HG03045 (cell line): ENCODE measurements around the gene NDUFA11.
"Not testable (repeated sequence)": the region's sequence is repeated elsewhere in the genome, so short reads cannot be mapped to it uniquely, and the experiment has no call there.

Experiments
- ATAC-seq: cut with Tn5 transposase; IDR thresholded peaks from one replicate; pipeline ENCODE4 v1.9.1; 2021; ENCODE audit warnings: mild to moderate bottlenecking, moderate library complexity; ENCODE audit not compliant: unreplicated experiment

NDUFA11 gene

GRCh38 chr19:5863030-5863665 is 40.4 kb downstream of the NDUFA11 start:
- no peak for ATAC-seq

GRCh38 chr19:5857203-5858081 is 46.1 kb downstream of the NDUFA11 start:
- no peak for ATAC-seq

GRCh38 chr19:5855151-5855550 is 48.4 kb downstream of the NDUFA11 start:
- ATAC-seq: not testable (repeated sequence)

GRCh38 chr19:5854121-5854520 is 49.5 kb downstream of the NDUFA11 start:
- not testable (repeated sequence) for ATAC-seq

GRCh38 chr19:5851302-5851701 is 52.3 kb downstream of the NDUFA11 start, which contains the start of gene FUT3:
Gene FUT3 (minus strand): TSS chr19:5851449.
- ATAC-seq: no peak

- no peak for ATAC-seq
Measured at GRCh38 chr19:5850743-5851293, 52.8 kb downstream of the NDUFA11 start.

GRCh38 chr19:5850189-5850588 is 53.4 kb downstream of the NDUFA11 start:
- ATAC-seq: no peak

GRCh38 chr19:5848621-5849020 is 55.0 kb downstream of the NDUFA11 start:
- ATAC-seq: not testable (repeated sequence)

- not testable (repeated sequence) for ATAC-seq
Measured at GRCh38 chr19:5847846-5848245, 55.7 kb downstream of the NDUFA11 start.
